K562 (cell line): Measurements from ENCODE around the gene PTPN9. TPM values are rescaled to one million over a fixed set of nuclear protein-coding genes. Genes with fewer than 3 reads are reported as not detected.

Source experiments
- CHD7 ChIP-seq: fragments of 200-600 bp; sonication (generic); IDR thresholded peaks from one replicate; pipeline ENCODE4 v1.6.1; 2012; ENCODE audit warnings: mild to moderate bottlenecking, low read depth, low read length, inconsistent platforms
- ELF4 ChIP-seq: fragments of 450-650 bp; formaldehyde crosslinking; IDR thresholded peaks from 2 replicates; pipeline ENCODE4 v1.4.0; 2022; ENCODE audit warnings: missing genetic modification characterization
- GTF2E2 ChIP-seq: fragments of 200-800 bp; sonication (Bioruptor generic); IDR thresholded peaks from 2 replicates; pipeline ENCODE4 v1.6.1; 2016; ENCODE audit warnings: missing genetic modification characterization, missing compliant biosample characterization
- MCM2 ChIP-seq: fragments of 450-650 bp; IDR thresholded peaks from 2 replicates; pipeline ENCODE4 v1.6.1; 2017; ENCODE audit warnings: low read depth, mild to moderate bottlenecking
- TAF7 ChIP-seq: fragments of 450-650 bp; IDR thresholded peaks from 2 replicates; pipeline ENCODE4 v1.6.1; 2016; ENCODE audit warnings: missing genetic modification characterization, missing compliant biosample characterization
- TCF15 ChIP-seq: fragments of 250-450 bp; sonication (Bioruptor Pico); IDR thresholded peaks from 2 replicates; pipeline ENCODE4 v1.8.0; 2022; ENCODE audit warnings: moderate library complexity, mild to moderate bottlenecking, inconsistent platforms
- ZBTB49 ChIP-seq: sonication (generic); formaldehyde crosslinking; IDR thresholded peaks from 2 replicates; pipeline ENCODE4 v1.8.0; 2022; ENCODE audit warnings: missing genetic modification reagents, mild to moderate bottlenecking, borderline replicate concordance
- ZNF717 ChIP-seq: fragments of 250-450 bp; sonication (Bioruptor Pico); IDR thresholded peaks from 2 replicates; pipeline ENCODE4 v1.5.0; 2021
- polyA plus RNA-seq, 8 experiments: library from polyadenylated mRNA; depleted of rRNA in 4 of 8; stranded (reverse) in 5 of 8; unstranded in 3 of 8; fragments of >200 nt; fragmentation: Nextera tagmentation in 2 of 8; fragmentation: Illumina TruSeq in 1 of 8; extraction: Ambion mirVana in 2 of 8; extraction: Trizol in 1 of 8; gene quantifications; 2 replicates each; pipeline versions ENCODE4 v1.2.1 to v1.2.3, GENCODE V29; 2011 to 2014; ENCODE audit warnings: inconsistent platforms in 1 of 8, missing spikeins in 1 of 8
- total RNA-seq, 7 experiments: library from RNA; depleted of rRNA in 6 of 7; stranded (reverse); fragments of >200 nt in 6 of 7; fragmentation: Illumina TruSeq in 2 of 7; extraction: Trizol in 2 of 7; gene quantifications; 2 replicates each; pipeline versions ENCODE4 v1.2.1 to v1.2.3, GENCODE V29; 2011 to 2021; ENCODE audit warnings: low replicate concordance in 1 of 7

Gene PTPN9
- total and polyA plus RNA-seq, 9 of the 15 experiments (the other 6 are each of a cell fraction or from before 2014, with no cell fraction given), result 5.0 to 24.0 (median 14.2) TPM

- TF ChIP-seq ZBTB49 (CRISPR knock-in tag) (no peak), CHD7 (no peak), MCM2 (no peak), TCF15 (0 out of 2 replicates have a peak, but pooled peaks have one; percentile 34), ZNF717 (no peak), ELF4 (no peak; the same call in 1 of the 2 replicates), GTF2E2 (tag) (peak; percentile 82; the same call in 1 of the 2 replicates), TAF7 (tag) (peak; percentile 28; the same call in 1 of the 2 replicates)
Measured at GRCh38 chr15:75625542-75626347, 46.6 kb upstream of the PTPN9 start, which contains the start of gene SNUPN (continued).
